ENCODE results near the gene HOXD8.

The HOXD8 gene

DNA sequence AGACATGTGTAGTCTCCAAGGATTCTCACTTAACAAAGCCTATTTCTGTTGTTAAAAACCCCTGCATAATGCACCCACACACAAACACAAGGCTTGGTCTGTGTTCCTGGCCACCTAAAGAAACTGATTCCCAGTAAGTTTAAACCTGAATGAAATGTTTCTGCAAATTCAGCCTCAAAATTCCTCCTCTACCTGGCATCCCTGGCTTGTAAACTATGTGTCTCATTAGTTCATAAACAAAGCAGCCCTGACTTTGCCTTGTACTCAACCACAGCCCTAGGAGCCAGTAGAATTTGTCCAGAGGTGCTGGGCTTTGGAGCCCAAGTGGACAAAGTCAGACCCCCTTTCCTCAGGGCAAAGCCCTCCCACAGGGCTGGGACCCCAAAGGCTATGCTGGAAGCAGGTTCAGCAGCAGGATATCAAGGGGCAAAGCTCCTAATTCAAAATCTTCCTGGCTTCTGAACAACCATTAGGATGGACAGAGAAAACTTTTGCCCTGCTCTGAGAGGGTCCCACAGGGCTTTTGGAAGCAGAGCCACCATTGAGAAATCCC lies 39.6 kb upstream of the HOXD8 start:
- Histone ChIP-seq H3K9ac (ENCODE audit: low read length) (no peak overlapping the region), H3K4ac (ENCODE audit: low read depth in 1 of 2, low read length in 2 of 2) (no peak overlapping the region), H2BK120ac (ENCODE audit: low read depth, low read length) (no peak overlapping the region), H4K91ac (ENCODE audit: low read length) (no peak overlapping the region), H2AFZ (ENCODE audit: low read depth, low read length) (no peak overlapping the region), H2AK5ac (ENCODE audit: low read length, severe bottlenecking) (no peak overlapping the region), H3K4me1 (ENCODE audit: control insufficient read depth, insufficient read depth, low read depth, low read length) (peaks cover 24% of the 10 kb centered on the region), H3K27me3 (ENCODE audit: control insufficient read depth in 1 of 2, insufficient read depth in 1 of 2, low read length in 2 of 2) (peaks cover 91 to 96% of the 10 kb centered on the region in 2 experiments), H3K23ac (ENCODE audit: low read length in 2 of 2) (no peak overlapping the region), H3K27ac (ENCODE audit: low read length, poor library complexity, severe bottlenecking) (no peak overlapping the region), H3K18ac (ENCODE audit: low read depth in 1 of 2, low read length in 2 of 2) (no peak overlapping the region), H3K9me3 (ENCODE audit: control insufficient read depth, low read length) (peaks cover under 1% of the 10 kb centered on the region), H3K36me3 (ENCODE audit: control insufficient read depth in 1 of 2, insufficient read depth in 2 of 2, low read depth in 1 of 2, low read length in 2 of 2) (no peaks in the 10 kb centered on the region), H2BK5ac (ENCODE audit: low read depth, low read length, poor library complexity, severe bottlenecking) (no peak overlapping the region), H4K8ac (ENCODE audit: low read length) (no peak overlapping the region), H2BK15ac (ENCODE audit: low read depth, poor library complexity, severe bottlenecking) (no peak overlapping the region), H3K4me2 (ENCODE audit: low read length, poor library complexity, severe bottlenecking) (no peak overlapping the region), H3K14ac (ENCODE audit: low read length in 2 of 2) (no peak overlapping the region), H2BK12ac (ENCODE audit: low read length in 2 of 2) (no peak overlapping the region), H3K79me1 (replicated peaks; ENCODE audit: low read length, poor library complexity, severe bottlenecking) (no peaks in the 10 kb centered on the region), H3K4me3 (ENCODE audit: insufficient read depth in 1 of 2, low read depth in 1 of 2, low read length in 2 of 2) (no peak overlapping the region)
- no peak for DNase-seq

DNA sequence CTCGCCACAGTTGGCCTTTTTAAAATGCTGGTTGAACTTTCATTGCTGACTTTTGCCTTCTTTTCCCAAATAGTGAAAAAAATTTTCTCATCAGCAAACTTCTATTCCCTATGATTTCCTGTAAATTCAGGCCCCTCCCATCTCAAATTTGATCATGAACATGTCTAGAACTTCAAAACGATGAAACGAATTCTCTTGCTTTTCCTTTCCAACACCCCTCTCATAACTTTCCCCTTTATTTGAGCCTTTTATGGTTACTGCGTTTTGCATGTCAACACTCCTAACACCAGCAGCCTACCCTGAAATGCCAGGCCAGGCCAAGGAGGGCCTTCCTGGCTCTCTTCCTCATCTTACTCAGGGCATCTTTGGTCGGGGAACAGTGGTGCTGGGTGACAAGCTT lies 38.6 kb upstream of the HOXD8 start:
- Histone ChIP-seq H3K4ac (ENCODE audit: low read depth in 1 of 2, low read length in 2 of 2) (no peak overlapping the region), H3K27me3 (ENCODE audit: control insufficient read depth in 1 of 2, insufficient read depth in 1 of 2, low read length in 2 of 2) (peaks cover 91 to 96% of the 10 kb centered on the region in 2 experiments), H3K4me3 (ENCODE audit: insufficient read depth in 1 of 2, low read depth in 1 of 2, low read length in 2 of 2) (no peak overlapping the region), H3K27ac (ENCODE audit: low read length, poor library complexity, severe bottlenecking) (no peak overlapping the region), H2AK5ac (ENCODE audit: low read length, severe bottlenecking) (no peak overlapping the region), H3K4me1 (ENCODE audit: control insufficient read depth, insufficient read depth, low read depth, low read length) (peaks cover 21% of the 10 kb centered on the region), H3K9me3 (ENCODE audit: control insufficient read depth, low read length) (peaks cover 3% of the 10 kb centered on the region), H2BK12ac (ENCODE audit: low read length in 2 of 2) (no peak overlapping the region), H3K23ac (ENCODE audit: low read length in 2 of 2) (no peak overlapping the region), H3K9ac (ENCODE audit: low read length) (no peak overlapping the region), H3K79me1 (replicated peaks; ENCODE audit: low read length, poor library complexity, severe bottlenecking) (no peaks in the 10 kb centered on the region), H2AFZ (ENCODE audit: low read depth, low read length) (no peak overlapping the region), H4K8ac (ENCODE audit: low read length) (no peak overlapping the region), H2BK5ac (ENCODE audit: low read depth, low read length, poor library complexity, severe bottlenecking) (no peak overlapping the region), H3K18ac (ENCODE audit: low read depth in 1 of 2, low read length in 2 of 2) (no peak overlapping the region), H4K91ac (ENCODE audit: low read length) (no peak overlapping the region), H3K4me2 (ENCODE audit: low read length, poor library complexity, severe bottlenecking) (no peak overlapping the region), H2BK15ac (ENCODE audit: low read depth, poor library complexity, severe bottlenecking) (no peak overlapping the region), H3K14ac (ENCODE audit: low read length in 2 of 2) (no peak overlapping the region), H3K36me3 (ENCODE audit: control insufficient read depth in 1 of 2, insufficient read depth in 2 of 2, low read depth in 1 of 2, low read length in 2 of 2) (no peaks in the 10 kb centered on the region), H2BK120ac (ENCODE audit: low read depth, low read length) (no peak overlapping the region)
- 30% methylated on average over 4 of the region's 5 CpGs for WGBS
- no peak for DNase-seq

GRCh38 chr2:176091329-176092258 lies 37.9 kb upstream of the HOXD8 start:
- Histone ChIP-seq H4K8ac (ENCODE audit: low read length) (no peak overlapping the region), H4K91ac (ENCODE audit: low read length) (no peak overlapping the region), H2BK5ac (ENCODE audit: low read depth, low read length, poor library complexity, severe bottlenecking) (no peak overlapping the region), H3K9me3 (ENCODE audit: control insufficient read depth, low read length) (peaks cover 3% of the 10 kb centered on the region), H3K27me3 (ENCODE audit: control insufficient read depth in 1 of 2, insufficient read depth in 1 of 2, low read length in 2 of 2) (peaks cover 89 to 96% of the 10 kb centered on the region in 2 experiments), H3K36me3 (ENCODE audit: control insufficient read depth in 1 of 2, insufficient read depth in 2 of 2, low read depth in 1 of 2, low read length in 2 of 2) (no peaks in the 10 kb centered on the region), H3K4me2 (ENCODE audit: low read length, poor library complexity, severe bottlenecking) (no peak overlapping the region), H3K4me1 (ENCODE audit: control insufficient read depth, insufficient read depth, low read depth, low read length) (peaks cover 16% of the 10 kb centered on the region), H2BK15ac (ENCODE audit: low read depth, poor library complexity, severe bottlenecking) (no peak overlapping the region), H3K4ac (ENCODE audit: low read depth in 1 of 2, low read length in 2 of 2) (no peak overlapping the region), H3K9ac (ENCODE audit: low read length) (no peak overlapping the region), H2BK12ac (ENCODE audit: low read length in 2 of 2) (no peak overlapping the region), H2AFZ (ENCODE audit: low read depth, low read length) (no peak overlapping the region), H3K23ac (ENCODE audit: low read length in 2 of 2) (peak overlapping the region in 1 of 2 experiments; percentile 26), H3K27ac (ENCODE audit: low read length, poor library complexity, severe bottlenecking) (no peak overlapping the region), H3K79me1 (replicated peaks; ENCODE audit: low read length, poor library complexity, severe bottlenecking) (no peaks in the 10 kb centered on the region), H3K14ac (ENCODE audit: low read length in 2 of 2) (no peak overlapping the region), H3K18ac (ENCODE audit: low read depth in 1 of 2, low read length in 2 of 2) (no peak overlapping the region), H3K4me3 (ENCODE audit: insufficient read depth in 1 of 2, low read depth in 1 of 2, low read length in 2 of 2) (no peak overlapping the region), H2BK120ac (ENCODE audit: low read depth, low read length) (no peak overlapping the region), H2AK5ac (ENCODE audit: low read length, severe bottlenecking) (no peak overlapping the region)
- 8% methylated on average over 31 of the region's 31 CpGs for WGBS
- DNase-seq, result no peak

GRCh38 chr2:176092270-176093144 lies 37.0 kb upstream of the HOXD8 start, which contains the start of gene HOXD13:
TSS of gene HOXD13 (plus strand) at chr2:176092721. CDS start at chr2:176092891, 170 bp downstream.
- H3K18ac ChIP-seq (ENCODE audit: low read depth in 1 of 2, low read length in 2 of 2), result no peak within 1 kb of the TSS
- no peak within 1 kb of the TSS for H2BK5ac ChIP-seq (ENCODE audit: low read depth, low read length, poor library complexity, severe bottlenecking)
- WGBS, result 2% methylated on average over 56 of the region's 95 CpGs
- H3K9me3 ChIP-seq (ENCODE audit: control insufficient read depth, low read length), result peaks cover 3% of the 10 kb centered on the region
- no peak within 1 kb of the TSS for H2AFZ ChIP-seq (ENCODE audit: low read depth, low read length)
- no peak within 1 kb of the TSS for H2BK12ac ChIP-seq (ENCODE audit: low read length in 2 of 2)
- peak within 1 kb of the TSS; percentile 26 to 60 for H3K23ac ChIP-seq (ENCODE audit: low read length in 2 of 2)
- no peaks in the 10 kb centered on the region for H3K36me3 ChIP-seq (ENCODE audit: control insufficient read depth in 1 of 2, insufficient read depth in 2 of 2, low read depth in 1 of 2, low read length in 2 of 2)
- no peak within 1 kb of the TSS for H2BK15ac ChIP-seq (ENCODE audit: low read depth, poor library complexity, severe bottlenecking)
- H3K4me3 ChIP-seq (ENCODE audit: insufficient read depth in 1 of 2, low read depth in 1 of 2, low read length in 2 of 2), result peak within 1 kb of the TSS; percentile 25 to 68
- H3K9ac ChIP-seq (ENCODE audit: low read length), result no peak within 1 kb of the TSS
- no peak for DNase-seq
- peaks cover 89 to 96% of the 10 kb centered on the region in 2 experiments for H3K27me3 ChIP-seq (ENCODE audit: control insufficient read depth in 1 of 2, insufficient read depth in 1 of 2, low read length in 2 of 2)
- no peak within 1 kb of the TSS for H3K27ac ChIP-seq (ENCODE audit: low read length, poor library complexity, severe bottlenecking)
- no peak within 1 kb of the TSS for H2AK5ac ChIP-seq (ENCODE audit: low read length, severe bottlenecking)
- no peak within 1 kb of the TSS for H4K91ac ChIP-seq (ENCODE audit: low read length)
- H2BK120ac ChIP-seq (ENCODE audit: low read depth, low read length), result no peak within 1 kb of the TSS
- H3K4me1 ChIP-seq (ENCODE audit: control insufficient read depth, insufficient read depth, low read depth, low read length), result peaks cover 18% of the 10 kb centered on the region
- H3K79me1 ChIP-seq (replicated peaks; ENCODE audit: low read length, poor library complexity, severe bottlenecking), result no peaks in the 10 kb centered on the region
- H3K4ac ChIP-seq (ENCODE audit: low read depth in 1 of 2, low read length in 2 of 2), result no peak within 1 kb of the TSS
- no peak within 1 kb of the TSS for H4K8ac ChIP-seq (ENCODE audit: low read length)
- no peak within 1 kb of the TSS for H3K14ac ChIP-seq (ENCODE audit: low read length in 2 of 2)
- H3K4me2 ChIP-seq (ENCODE audit: low read length, poor library complexity, severe bottlenecking), result peak within 1 kb of the TSS; percentile 67

Measured in mesenchymal stem cell (in vitro differentiated cells and primary cell).